Measurements from ENCODE around the gene GMDS.

GMDS gene

DNA sequence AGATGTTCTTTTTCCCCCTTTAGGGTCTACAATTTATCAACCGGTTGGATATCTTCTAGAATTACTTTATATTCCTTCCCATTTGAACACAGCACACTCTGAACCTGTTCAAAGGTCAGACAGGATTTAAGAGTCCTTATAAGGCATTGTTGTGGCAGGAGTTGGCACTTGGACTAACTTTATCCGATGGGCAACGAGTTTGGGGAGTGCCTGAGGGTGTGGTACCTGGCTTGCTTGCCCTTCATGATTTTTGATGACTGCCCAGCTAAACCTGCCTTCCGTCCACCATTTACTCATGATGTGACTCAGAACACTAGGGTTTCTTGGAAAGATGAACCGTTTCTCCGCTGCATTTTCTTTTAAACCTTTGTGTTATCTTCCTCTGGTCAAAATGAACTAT, 350.5 kb downstream of the GMDS start:
- DNase-seq = no peak
- H3K36me3 ChIP-seq (ENCODE audit: control insufficient read depth, insufficient read depth, low read length) = no peaks in the 10 kb centered on the region
- no peak overlapping the region for H3K4me3 ChIP-seq (ENCODE audit: insufficient read depth, low read depth, low read length, poor library complexity, severe bottlenecking)
- H3K4me1 ChIP-seq (ENCODE audit: control insufficient read depth, insufficient read depth, low read length, poor library complexity, severe bottlenecking) = no peaks in the 10 kb centered on the region
- no peaks in the 10 kb centered on the region for H3K9me3 ChIP-seq (ENCODE audit: control insufficient read depth, low read length)
- no peaks in the 10 kb centered on the region for H3K27me3 ChIP-seq (replicated peaks; ENCODE audit: control insufficient read depth, insufficient read depth, low read length, poor library complexity, severe bottlenecking)
- no peak overlapping the region for H3K27ac ChIP-seq (ENCODE audit: insufficient read depth, low read length, poor library complexity, severe bottlenecking)

DNA sequence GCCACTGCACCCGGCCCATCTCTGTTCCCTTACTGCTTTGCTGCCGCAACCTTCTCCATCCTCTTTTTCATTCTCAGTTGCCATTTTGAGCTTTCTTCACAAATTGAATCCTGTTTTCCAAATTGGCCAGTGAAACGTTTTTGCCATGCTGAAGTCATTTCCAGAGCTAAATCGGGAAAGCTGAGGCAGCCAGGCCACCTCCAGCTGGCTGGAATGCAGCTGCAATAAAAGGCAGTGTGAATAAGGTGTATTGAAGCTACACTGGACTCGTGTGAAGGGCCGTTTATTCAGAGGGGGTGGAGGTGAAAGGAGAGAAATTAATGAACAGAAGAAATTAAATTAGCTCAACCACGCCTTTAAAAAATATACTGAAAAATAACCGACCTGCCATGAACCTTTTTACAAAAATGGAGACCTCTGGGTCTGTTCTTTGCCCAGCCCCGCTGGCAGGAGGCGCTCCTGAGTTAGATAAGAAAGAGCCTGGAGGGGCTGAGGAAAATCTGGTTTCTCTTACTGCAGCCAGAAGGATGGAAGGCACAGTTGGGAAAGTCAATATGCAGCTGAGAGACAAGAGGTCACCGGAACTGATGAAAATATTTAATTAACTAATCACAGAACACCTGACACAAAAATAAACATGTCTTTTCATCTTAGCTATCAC, 351.8 kb downstream of the GMDS start:
- H3K9me3 ChIP-seq (ENCODE audit: control insufficient read depth, low read length) = no peaks in the 10 kb centered on the region
- no peaks in the 10 kb centered on the region for H3K4me1 ChIP-seq (ENCODE audit: control insufficient read depth, insufficient read depth, low read length, poor library complexity, severe bottlenecking)
- H3K4me3 ChIP-seq (ENCODE audit: insufficient read depth, low read depth, low read length, poor library complexity, severe bottlenecking) = no peak overlapping the region
- no peak overlapping the region for H3K27ac ChIP-seq (ENCODE audit: insufficient read depth, low read length, poor library complexity, severe bottlenecking)
- DNase-seq = no peak
- no peaks in the 10 kb centered on the region for H3K27me3 ChIP-seq (replicated peaks; ENCODE audit: control insufficient read depth, insufficient read depth, low read length, poor library complexity, severe bottlenecking)
- H3K36me3 ChIP-seq (ENCODE audit: control insufficient read depth, insufficient read depth, low read length) = no peaks in the 10 kb centered on the region

DNA sequence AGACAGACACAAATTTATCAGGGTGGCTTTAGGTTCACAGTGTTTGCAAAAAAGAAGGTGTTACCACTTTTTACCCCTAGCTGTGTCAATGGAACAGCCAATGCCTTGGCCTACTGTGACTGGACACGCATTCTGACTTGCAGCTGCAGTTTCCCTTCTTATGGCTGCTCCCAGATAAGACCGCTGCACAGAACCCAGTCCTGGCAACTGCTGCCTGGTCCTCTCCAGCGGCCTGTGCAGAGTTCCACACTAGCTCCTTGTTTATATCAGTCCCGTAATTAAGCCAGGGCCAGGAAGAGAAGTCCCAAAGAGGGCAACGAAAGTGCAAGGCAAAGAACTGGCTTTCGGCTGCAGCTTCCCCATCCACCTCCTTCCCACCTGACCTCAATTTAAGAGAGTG, 352.7 kb downstream of the GMDS start:
- no peak overlapping the region for H3K4me3 ChIP-seq (ENCODE audit: insufficient read depth, low read depth, low read length, poor library complexity, severe bottlenecking)
- H3K36me3 ChIP-seq (ENCODE audit: control insufficient read depth, insufficient read depth, low read length) = no peaks in the 10 kb centered on the region
- DNase-seq = no peak

DNA sequence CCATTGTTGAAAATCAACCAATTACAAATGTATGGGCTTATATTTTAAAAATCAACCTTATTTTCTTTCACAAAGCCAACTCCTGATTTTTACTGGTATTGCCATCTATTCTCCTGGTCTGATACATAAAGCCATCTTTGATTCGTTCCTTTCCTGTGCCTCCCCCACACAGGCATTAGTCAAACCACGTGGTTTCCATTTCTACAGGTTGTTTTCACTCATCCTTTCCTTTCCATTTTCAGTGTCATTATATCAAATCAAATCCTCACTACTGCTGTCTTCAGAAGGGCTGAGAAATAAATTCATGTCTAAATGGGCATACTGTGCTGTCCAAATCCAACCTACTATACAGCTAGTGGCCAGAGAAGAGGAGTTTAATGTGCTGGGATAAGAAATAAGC, 354.4 kb downstream of the GMDS start:
- Histone ChIP-seq H3K36me3 (ENCODE audit: control insufficient read depth, insufficient read depth, low read length) (no peaks in the 10 kb centered on the region), H3K4me1 (ENCODE audit: control insufficient read depth, insufficient read depth, low read length, poor library complexity, severe bottlenecking) (no peaks in the 10 kb centered on the region), H3K4me3 (ENCODE audit: insufficient read depth, low read depth, low read length, poor library complexity, severe bottlenecking) (no peak overlapping the region), H3K27ac (ENCODE audit: insufficient read depth, low read length, poor library complexity, severe bottlenecking) (no peak overlapping the region), H3K27me3 (replicated peaks; ENCODE audit: control insufficient read depth, insufficient read depth, low read length, poor library complexity, severe bottlenecking) (no peaks in the 10 kb centered on the region), H3K9me3 (ENCODE audit: control insufficient read depth, low read length) (no peaks in the 10 kb centered on the region)
- DNase-seq = no peak

More for the DNA sequence above, 352.7 kb downstream of the GMDS start:
- Histone ChIP-seq H3K4me1 (ENCODE audit: control insufficient read depth, insufficient read depth, low read length, poor library complexity, severe bottlenecking) (no peaks in the 10 kb centered on the region), H3K27ac (ENCODE audit: insufficient read depth, low read length, poor library complexity, severe bottlenecking) (no peak overlapping the region), H3K27me3 (replicated peaks; ENCODE audit: control insufficient read depth, insufficient read depth, low read length, poor library complexity, severe bottlenecking) (no peaks in the 10 kb centered on the region), H3K9me3 (ENCODE audit: control insufficient read depth, low read length) (no peaks in the 10 kb centered on the region)

DNA sequence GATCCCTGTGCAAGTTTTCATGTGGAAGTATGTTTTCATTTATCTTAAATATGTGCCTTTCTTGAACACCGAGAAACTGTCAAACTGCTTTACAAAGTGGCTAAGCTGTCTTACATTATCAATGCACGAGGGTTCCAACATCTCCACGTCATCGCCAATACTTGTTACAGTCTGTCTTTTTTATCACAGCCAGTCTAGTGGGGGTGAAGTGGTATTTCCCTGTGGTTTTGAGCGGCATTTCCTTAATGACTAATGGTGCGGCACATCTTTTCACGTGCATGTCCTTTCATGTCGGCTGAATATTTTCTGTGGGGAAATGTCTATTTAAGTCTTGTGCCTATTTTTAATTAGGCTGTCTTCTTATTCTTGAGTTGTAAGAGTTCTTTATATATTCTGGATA, 355.3 kb downstream of the GMDS start:
- H3K4me3 ChIP-seq (ENCODE audit: insufficient read depth, low read depth, low read length, poor library complexity, severe bottlenecking) = no peak overlapping the region
- no peaks in the 10 kb centered on the region for H3K4me1 ChIP-seq (ENCODE audit: control insufficient read depth, insufficient read depth, low read length, poor library complexity, severe bottlenecking)
- H3K9me3 ChIP-seq (ENCODE audit: control insufficient read depth, low read length) = no peaks in the 10 kb centered on the region
- H3K27ac ChIP-seq (ENCODE audit: insufficient read depth, low read length, poor library complexity, severe bottlenecking) = no peak overlapping the region
- H3K36me3 ChIP-seq (ENCODE audit: control insufficient read depth, insufficient read depth, low read length) = no peaks in the 10 kb centered on the region
- no peaks in the 10 kb centered on the region for H3K27me3 ChIP-seq (replicated peaks; ENCODE audit: control insufficient read depth, insufficient read depth, low read length, poor library complexity, severe bottlenecking)
- no peak for DNase-seq

DNA sequence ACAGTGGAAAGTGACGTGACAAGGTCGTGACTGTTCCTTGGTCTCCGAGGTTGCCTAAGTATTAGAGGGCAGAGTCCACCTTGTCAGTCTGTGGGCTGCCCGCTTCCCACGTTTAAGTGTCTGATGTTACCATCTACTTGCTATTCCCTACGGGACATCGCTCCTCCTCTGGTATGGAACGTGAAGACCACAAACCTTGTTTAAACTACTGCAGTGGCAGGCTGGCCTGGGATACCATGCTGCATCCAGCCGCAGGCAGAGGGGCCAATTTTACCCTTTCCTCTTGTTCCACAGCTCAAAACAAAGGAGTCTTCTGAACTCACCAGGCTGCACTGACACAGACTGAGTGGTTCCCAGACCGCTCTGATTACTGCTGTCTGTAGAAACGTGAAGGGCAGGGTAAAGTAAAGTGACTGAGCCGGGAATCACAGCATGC, 359.8 kb downstream of the GMDS start:
- Histone ChIP-seq H3K27me3 (replicated peaks; ENCODE audit: control insufficient read depth, insufficient read depth, low read length, poor library complexity, severe bottlenecking) (no peaks in the 10 kb centered on the region), H3K9me3 (ENCODE audit: control insufficient read depth, low read length) (no peaks in the 10 kb centered on the region), H3K4me1 (ENCODE audit: control insufficient read depth, insufficient read depth, low read length, poor library complexity, severe bottlenecking) (no peaks in the 10 kb centered on the region), H3K36me3 (ENCODE audit: control insufficient read depth, insufficient read depth, low read length) (no peaks in the 10 kb centered on the region), H3K27ac (ENCODE audit: insufficient read depth, low read length, poor library complexity, severe bottlenecking) (no peak overlapping the region), H3K4me3 (ENCODE audit: insufficient read depth, low read depth, low read length, poor library complexity, severe bottlenecking) (no peak overlapping the region)
- no peak for DNase-seq

DNA sequence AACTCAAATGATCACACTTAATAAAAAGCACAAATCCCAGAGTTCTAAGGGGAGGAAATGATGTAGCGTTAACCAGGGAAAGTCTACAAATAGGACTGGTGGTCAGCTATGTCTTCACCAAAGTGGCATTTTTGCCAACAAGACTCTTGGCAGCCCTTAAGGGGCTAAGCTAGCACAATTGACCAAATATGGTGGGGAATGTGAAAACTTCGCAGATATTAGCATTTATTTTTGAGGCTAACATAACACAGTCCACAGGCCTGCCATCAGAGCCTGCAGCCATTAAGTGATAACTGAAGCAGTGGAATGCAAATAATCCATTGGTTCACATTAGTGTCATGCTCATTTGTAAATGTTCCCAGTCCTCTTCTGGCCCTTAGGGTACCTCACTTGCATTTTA, 361.1 kb downstream of the GMDS start:
- Histone ChIP-seq H3K4me1 (ENCODE audit: control insufficient read depth, insufficient read depth, low read length, poor library complexity, severe bottlenecking) (no peaks in the 10 kb centered on the region), H3K27ac (ENCODE audit: insufficient read depth, low read length, poor library complexity, severe bottlenecking) (no peak overlapping the region), H3K9me3 (ENCODE audit: control insufficient read depth, low read length) (no peaks in the 10 kb centered on the region), H3K36me3 (ENCODE audit: control insufficient read depth, insufficient read depth, low read length) (no peaks in the 10 kb centered on the region), H3K4me3 (ENCODE audit: insufficient read depth, low read depth, low read length, poor library complexity, severe bottlenecking) (no peak overlapping the region), H3K27me3 (replicated peaks; ENCODE audit: control insufficient read depth, insufficient read depth, low read length, poor library complexity, severe bottlenecking) (no peaks in the 10 kb centered on the region)
- DNase-seq = no peak

DNA sequence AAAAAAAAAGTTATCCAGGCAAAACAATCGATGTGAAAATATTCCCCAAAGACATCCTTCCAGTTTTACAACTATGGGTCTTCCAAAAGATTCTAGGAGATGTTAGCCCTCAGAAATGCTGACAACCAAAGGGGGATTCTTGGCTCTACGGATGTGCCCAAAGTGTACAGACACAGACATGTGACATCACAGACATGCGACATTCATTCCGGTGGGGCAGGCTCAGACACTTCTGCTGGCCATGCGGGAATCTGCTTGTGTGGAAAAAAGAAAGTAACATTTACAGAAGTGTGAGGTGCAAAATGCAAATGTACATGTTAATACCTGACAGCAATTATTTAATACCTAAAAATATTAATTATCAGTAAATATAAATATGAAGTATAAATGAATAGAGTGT, 367.1 kb downstream of the GMDS start:
- no peaks in the 10 kb centered on the region for H3K9me3 ChIP-seq (ENCODE audit: control insufficient read depth, low read length)
- H3K27me3 ChIP-seq (replicated peaks; ENCODE audit: control insufficient read depth, insufficient read depth, low read length, poor library complexity, severe bottlenecking) = no peaks in the 10 kb centered on the region
- DNase-seq = no peak

DNA sequence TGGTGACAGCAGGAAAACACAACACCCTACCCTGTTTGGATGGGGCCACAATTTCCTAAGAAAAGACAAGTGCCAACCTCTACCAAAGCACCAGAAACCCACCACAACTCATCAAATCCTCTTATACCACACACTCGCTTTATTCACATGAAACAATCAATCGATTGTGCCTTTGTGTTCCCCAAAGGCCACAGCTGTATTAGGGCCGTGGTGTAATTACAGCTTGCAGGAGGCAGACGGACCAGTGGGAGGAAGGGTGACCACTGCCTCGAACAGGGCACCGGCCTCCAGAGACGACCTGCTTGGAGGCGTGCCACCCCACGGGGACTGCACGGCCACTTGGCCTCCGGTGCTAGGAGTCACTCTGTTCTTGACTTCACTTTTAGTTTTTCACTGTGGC, 371.6 kb downstream of the GMDS start:
- no peaks in the 10 kb centered on the region for H3K27me3 ChIP-seq (replicated peaks; ENCODE audit: control insufficient read depth, insufficient read depth, low read length, poor library complexity, severe bottlenecking)

More for the DNA sequence above, 367.1 kb downstream of the GMDS start:
- Histone ChIP-seq H3K36me3 (ENCODE audit: control insufficient read depth, insufficient read depth, low read length) (no peaks in the 10 kb centered on the region), H3K4me3 (ENCODE audit: insufficient read depth, low read depth, low read length, poor library complexity, severe bottlenecking) (no peak overlapping the region), H3K27ac (ENCODE audit: insufficient read depth, low read length, poor library complexity, severe bottlenecking) (no peak overlapping the region), H3K4me1 (ENCODE audit: control insufficient read depth, insufficient read depth, low read length, poor library complexity, severe bottlenecking) (no peaks in the 10 kb centered on the region)

DNA sequence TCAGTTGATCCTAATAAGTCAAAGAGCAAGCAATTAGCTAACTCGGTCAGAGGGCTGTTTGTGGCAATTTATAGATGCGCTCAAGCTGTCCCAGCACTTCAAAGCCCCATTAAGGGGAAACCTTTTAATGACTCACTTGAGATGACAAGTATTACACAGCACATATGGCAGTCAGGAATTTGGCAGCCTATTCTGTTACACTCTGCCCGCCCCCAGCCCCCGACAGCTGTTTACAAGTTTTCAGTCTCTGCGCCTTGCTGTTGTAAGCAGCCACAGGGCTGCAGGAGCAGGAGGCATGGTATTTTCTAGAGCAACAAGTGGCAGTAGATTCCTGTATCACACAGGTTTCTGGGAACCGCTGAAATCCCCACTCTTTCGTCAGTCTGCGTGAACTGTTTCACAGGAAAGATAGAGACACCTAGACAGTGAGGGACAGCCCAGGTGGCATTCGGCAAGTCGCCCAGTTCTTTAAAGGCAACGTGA, 372.7 kb downstream of the GMDS start:
- no peak for DNase-seq
- Histone ChIP-seq H3K36me3 (ENCODE audit: control insufficient read depth, insufficient read depth, low read length) (no peaks in the 10 kb centered on the region), H3K27me3 (replicated peaks; ENCODE audit: control insufficient read depth, insufficient read depth, low read length, poor library complexity, severe bottlenecking) (no peaks in the 10 kb centered on the region), H3K27ac (ENCODE audit: insufficient read depth, low read length, poor library complexity, severe bottlenecking) (no peak overlapping the region), H3K4me1 (ENCODE audit: control insufficient read depth, insufficient read depth, low read length, poor library complexity, severe bottlenecking) (no peaks in the 10 kb centered on the region), H3K4me3 (ENCODE audit: insufficient read depth, low read depth, low read length, poor library complexity, severe bottlenecking) (no peak overlapping the region), H3K9me3 (ENCODE audit: control insufficient read depth, low read length) (no peaks in the 10 kb centered on the region)

More for the DNA sequence above, 371.6 kb downstream of the GMDS start:
- H3K4me3 ChIP-seq (ENCODE audit: insufficient read depth, low read depth, low read length, poor library complexity, severe bottlenecking) = no peak overlapping the region
- DNase-seq = no peak
- no peaks in the 10 kb centered on the region for H3K36me3 ChIP-seq (ENCODE audit: control insufficient read depth, insufficient read depth, low read length)
- H3K27ac ChIP-seq (ENCODE audit: insufficient read depth, low read length, poor library complexity, severe bottlenecking) = no peak overlapping the region
- no peaks in the 10 kb centered on the region for H3K9me3 ChIP-seq (ENCODE audit: control insufficient read depth, low read length)
- no peaks in the 10 kb centered on the region for H3K4me1 ChIP-seq (ENCODE audit: control insufficient read depth, insufficient read depth, low read length, poor library complexity, severe bottlenecking)
